HCT116 (cell line): Measurements from ENCODE around the gene MIA2. TPM values are rescaled to one million over a fixed set of nuclear protein-coding genes. Genes with fewer than 3 reads are reported as not detected.

ENCODE experiments used
- ATAC-seq: fragments of 200-7000 bp; cut with Tn5 transposase; 2 replicates; pipeline ENCODE4 v1.9.1; 2020; ENCODE audit warnings: mild to moderate bottlenecking, moderate library complexity
- BruUV-seq: library from RNA; stranded (reverse); fragments of 400-500 nt; replicated peaks from 2 replicates; lab custom pipeline; 2021; lab: Mats Ljungman, UMichigan
- CTCF ChIA-PET: fragments of 300-600 bp; sonication (Branson Sonifier 250); formaldehyde crosslinking; loops from one replicate; lab custom pipeline; 2021; ENCODE audit warnings: antibody characterized with exemption; lab: Charles Lee
- POLR2A ChIA-PET: fragments of 300-600, 350-600 bp; sonication (Branson Sonifier 250); formaldehyde crosslinking; loops from one replicate; lab custom pipeline; 2021; ENCODE audit warnings: antibody characterized with exemption; lab: Charles Lee
- RAD21 ChIA-PET, 2 experiments: fragments of 300-600 bp; sonication (Branson Sonifier 250); formaldehyde crosslinking; loops; one replicate each; lab custom pipeline; 2023; ENCODE audit warnings: low total read pairs in 2 of 2; ENCODE audit not compliant: uncharacterized antibody in 2 of 2, unreplicated experiment in 2 of 2, low non-redundant PET in 1 of 2; lab: Charles Lee
- DNase-seq: peaks from one replicate; pipeline ENCODE4 v3.0.0-alpha.2; 2010; ENCODE audit warnings: low read depth, low spot score
- H2AFZ ChIP-seq: fragments of 200-600 bp; shearing (Covaris generic), sonication (generic); 2 replicates; pipeline ENCODE4 v1.6.1; 2017; ENCODE audit warnings: low read depth, mixed run types, mixed read lengths, antibody characterized with exemption, low read length; ENCODE audit not compliant: poor library complexity, severe bottlenecking
- H3K27ac ChIP-seq: 2 replicates; pipeline ENCODE4 v1.5.1; 2012; ENCODE audit warnings: low read depth, low read length
- H3K27me3 ChIP-seq: fragments of 200-600 bp; sonication (generic); 2 replicates; pipeline ENCODE4 v1.6.1; 2016; ENCODE audit warnings: mixed run types, low read length, mixed read lengths; ENCODE audit not compliant: insufficient read depth
- H3K36me3 ChIP-seq, 2 experiments: fragments of 200-500 bp in 1 of 2; fragments of 200-600 bp in 1 of 2; sonication (Bioruptor generic) in 1 of 2; sonication (generic) in 1 of 2; 2 replicates each; pipeline versions ENCODE4 v1.5.1 to v1.6.1; 2014 to 2016; ENCODE audit warnings: low read length in 2 of 2, inconsistent platforms in 1 of 2, mixed read lengths in 1 of 2, mixed run types in 1 of 2; ENCODE audit not compliant: insufficient read depth in 2 of 2, control insufficient read depth in 1 of 2
- H3K4me1 ChIP-seq, 2 experiments: fragments of 200-600 bp in 1 of 2; sonication (generic) in 1 of 2; 2 replicates each; pipeline versions ENCODE4 v1.5.1 to v1.6.1; 2012 to 2017; ENCODE audit warnings: low read length in 2 of 2, inconsistent platforms in 1 of 2, mild to moderate bottlenecking in 1 of 2, mixed read lengths in 1 of 2, mixed run types in 1 of 2, moderate library complexity in 1 of 2; ENCODE audit not compliant: insufficient read depth in 2 of 2, control insufficient read depth in 1 of 2
- H3K4me2 ChIP-seq: fragments of 200-600 bp; sonication (generic); 2 replicates; pipeline ENCODE4 v1.6.1; 2017; ENCODE audit warnings: mixed run types, low read length, mixed read lengths
- H3K4me3 ChIP-seq, 2 experiments: fragments of 200-600 bp in 1 of 2; sonication (generic) in 1 of 2; replicated peaks in 1 of 2; 2 replicates each; pipeline ENCODE4 v1.5.1; 2011 to 2016; ENCODE audit warnings: low read length in 2 of 2, control low read depth in 1 of 2, low read depth in 1 of 2, mild to moderate bottlenecking in 1 of 2, mixed read lengths in 1 of 2, mixed run types in 1 of 2
- H3K79me2 ChIP-seq: fragments of 200-600 bp; sonication (generic); 2 replicates; pipeline ENCODE4 v1.6.1; 2017; ENCODE audit warnings: mild to moderate bottlenecking, mixed run types, low read length, moderate library complexity, mixed read lengths; ENCODE audit not compliant: insufficient read depth
- H3K9ac ChIP-seq: fragments of 200-600 bp; sonication (generic); 2 replicates; pipeline ENCODE4 v1.6.1; 2016; ENCODE audit warnings: low read length, mixed read lengths
- H3K9me2 ChIP-seq: fragments of 200-600 bp; sonication (generic), shearing (Covaris generic); 2 replicates; pipeline ENCODE4 v1.6.1; 2017; ENCODE audit warnings: mixed run types, mild to moderate bottlenecking, moderate library complexity; ENCODE audit not compliant: insufficient read depth
- H3K9me3 ChIP-seq, 2 experiments: fragments of 200-500 bp in 1 of 2; fragments of 200-600 bp in 1 of 2; sonication (Bioruptor generic) in 1 of 2; sonication (generic) in 1 of 2; 2 replicates each; pipeline ENCODE4 v1.6.1; 2014 to 2017; ENCODE audit warnings: low read length in 2 of 2, mixed read lengths in 2 of 2, inconsistent platforms in 1 of 2, low read depth in 1 of 2, mild to moderate bottlenecking in 1 of 2, mixed run types in 1 of 2, moderate library complexity in 1 of 2; ENCODE audit not compliant: control insufficient read depth in 1 of 2, insufficient read depth in 1 of 2
- H4K20me1 ChIP-seq: fragments of 200-600 bp; sonication (generic), shearing (Covaris generic); 2 replicates; pipeline ENCODE4 v1.6.1; 2017; ENCODE audit warnings: mixed run types, mild to moderate bottlenecking, moderate library complexity; ENCODE audit not compliant: insufficient read depth
- CBX3 ChIP-seq: IDR thresholded peaks from 2 replicates; pipeline ENCODE4 v1.6.1; 2012; ENCODE audit warnings: low read depth
- CTCF ChIP-seq, 3 experiments: fragments of 200-600 bp in 1 of 3; sonication (generic) in 1 of 3; IDR thresholded peaks in 2 of 3; conservative IDR thresholded peaks in 1 of 3; 2 replicates each; pipeline ENCODE4 v1.5.1; 2012 to 2017; ENCODE audit warnings: low read depth in 2 of 3, low read length in 2 of 3, antibody characterized with exemption in 1 of 3, borderline replicate concordance in 1 of 3, control low read depth in 1 of 3, mild to moderate bottlenecking in 1 of 3, mixed read lengths in 1 of 3, mixed run types in 1 of 3, moderate library complexity in 1 of 3; ENCODE audit not compliant: insufficient read depth in 1 of 3
- EGR1 ChIP-seq: IDR thresholded peaks from 2 replicates; pipeline ENCODE4 v1.6.1; 2012; ENCODE audit warnings: low read depth
- ELF1 ChIP-seq: IDR thresholded peaks from 2 replicates; pipeline ENCODE4 v1.6.1; 2012; ENCODE audit warnings: low read depth, borderline replicate concordance
- EZH2 ChIP-seq: fragments of 200-600 bp; sonication (generic); IDR thresholded peaks from 2 replicates; pipeline ENCODE4 v1.6.1; 2017; ENCODE audit warnings: antibody characterized with exemption, mixed run types
- EZH2phosphoT487 ChIP-seq: fragments of 200-600 bp; IDR thresholded peaks from 2 replicates; pipeline ENCODE4 v1.6.1; 2018; ENCODE audit warnings: antibody characterized with exemption, borderline replicate concordance
- FOSL1 ChIP-seq: IDR thresholded peaks from 2 replicates; pipeline ENCODE4 v1.6.1; 2012; ENCODE audit warnings: low read depth
- POLR2A ChIP-seq: IDR thresholded peaks from 2 replicates; pipeline ENCODE4 v1.7.0; 2011; ENCODE audit warnings: borderline replicate concordance; ENCODE audit not compliant: insufficient read depth, insufficient read length; ENCODE audit errors: extremely low read depth
- RAD21 ChIP-seq: IDR thresholded peaks from 2 replicates; pipeline ENCODE4 v1.6.1; 2012; ENCODE audit warnings: low read depth, mild to moderate bottlenecking
- SIN3A ChIP-seq: IDR thresholded peaks from 2 replicates; pipeline ENCODE4 v1.6.1; 2012; ENCODE audit warnings: low read depth
- SP1 ChIP-seq: IDR thresholded peaks from 2 replicates; pipeline ENCODE4 v1.6.1; 2012; ENCODE audit warnings: low read depth
- YY1 ChIP-seq: IDR thresholded peaks from 2 replicates; pipeline ENCODE4 v1.6.1; 2011; ENCODE audit warnings: low read length, low read depth, moderate library complexity, mild to moderate bottlenecking; ENCODE audit not compliant: insufficient replicate concordance; ENCODE audit errors: extremely low read depth
- ZFX ChIP-seq: fragments of 450-650 bp; IDR thresholded peaks from 2 replicates; pipeline ENCODE4 v1.6.1; 2017
- intact Hi-C: fragments of 100-400 bp; cut with micrococcal nuclease; formaldehyde crosslinking; loops from 2 replicates; pipeline ENCODE4 v1.10.0; 2022
- total RNA-seq: library from RNA; stranded (reverse); gene quantifications from one replicate; pipeline ENCODE4 v1.2.1, GENCODE V29; 2021; ENCODE audit not compliant: unreplicated experiment
- TF ChIP-seq, protein P1 (sequence below): IDR thresholded peaks from 2 replicates; pipeline ENCODE4 v1.6.1; 2011; ENCODE audit warnings: mild to moderate bottlenecking, low read length, moderate library complexity; ENCODE audit not compliant: insufficient replicate concordance; ENCODE audit errors: extremely low read depth
- TF ChIP-seq, protein P2 (sequence below): IDR thresholded peaks from 2 replicates; pipeline ENCODE4 v1.6.1; 2012

MIA2 gene
- total RNA-seq, 1 experiment from 2014 or later, result 31.1 TPM

DNA sequence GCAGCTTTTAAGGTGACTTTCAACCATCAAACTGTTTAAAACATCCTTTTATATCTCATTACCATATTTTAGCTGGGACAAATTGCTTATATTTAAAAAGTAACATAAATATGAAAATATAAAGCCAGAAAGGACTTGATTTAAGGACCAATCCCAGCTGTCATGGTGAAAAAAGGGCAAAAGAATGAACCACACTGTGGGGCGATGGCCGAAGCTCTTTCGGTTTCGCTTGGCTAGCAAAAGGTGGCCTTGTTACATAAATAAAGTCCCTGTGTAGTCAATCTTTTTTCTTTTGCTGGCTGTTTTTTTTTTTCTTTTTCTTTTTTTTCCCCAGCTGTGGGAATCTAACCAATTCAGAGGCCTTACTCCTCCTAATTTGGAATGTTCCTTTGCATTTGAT is 147.7 kb downstream of the MIA2 start:
- Histone ChIP-seq H3K4me2 (no peak overlapping the region), H3K9me3 (no peaks in the 10 kb centered on the region), H3K4me1 (peaks cover 5 to 9% of the 10 kb centered on the region in 2 experiments), H3K36me3 (no peaks in the 10 kb centered on the region), H3K9ac (no peak overlapping the region), H3K27ac (no peak overlapping the region), H3K9me2 (no peaks in the 10 kb centered on the region), H2AFZ (no peak overlapping the region), H3K79me2 (no peaks in the 10 kb centered on the region), H3K4me3 (no peak overlapping the region), H4K20me1 (no peaks in the 10 kb centered on the region), H3K27me3 (no peaks in the 10 kb centered on the region)
- ChIA-PET RAD21 (no interaction called here), POLR2A (no interaction called here), CTCF (no interaction called here)
- TF ChIP-seq SP1 (no peak), FOSL1 (no peak), RAD21 (no peak), EZH2 (no peak), EGR1 (no peak), POLR2A (no peak), CBX3 (no peak), ZFX (no peak), SIN3A (no peak), CTCF (IDR thresholded peaks at IDR 0.05 in 2 of 3, conservative IDR thresholded peaks at IDR 0.05 in 1 of 3; ENCODE audit: borderline replicate concordance in 1 of 3, insufficient read depth in 1 of 3, low read depth in 2 of 3, low read length in 2 of 3) (no peak), ELF1 (no peak), YY1 (no peak), EZH2phosphoT487 (no peak)
- TF ChIP-seq, protein P1, sequence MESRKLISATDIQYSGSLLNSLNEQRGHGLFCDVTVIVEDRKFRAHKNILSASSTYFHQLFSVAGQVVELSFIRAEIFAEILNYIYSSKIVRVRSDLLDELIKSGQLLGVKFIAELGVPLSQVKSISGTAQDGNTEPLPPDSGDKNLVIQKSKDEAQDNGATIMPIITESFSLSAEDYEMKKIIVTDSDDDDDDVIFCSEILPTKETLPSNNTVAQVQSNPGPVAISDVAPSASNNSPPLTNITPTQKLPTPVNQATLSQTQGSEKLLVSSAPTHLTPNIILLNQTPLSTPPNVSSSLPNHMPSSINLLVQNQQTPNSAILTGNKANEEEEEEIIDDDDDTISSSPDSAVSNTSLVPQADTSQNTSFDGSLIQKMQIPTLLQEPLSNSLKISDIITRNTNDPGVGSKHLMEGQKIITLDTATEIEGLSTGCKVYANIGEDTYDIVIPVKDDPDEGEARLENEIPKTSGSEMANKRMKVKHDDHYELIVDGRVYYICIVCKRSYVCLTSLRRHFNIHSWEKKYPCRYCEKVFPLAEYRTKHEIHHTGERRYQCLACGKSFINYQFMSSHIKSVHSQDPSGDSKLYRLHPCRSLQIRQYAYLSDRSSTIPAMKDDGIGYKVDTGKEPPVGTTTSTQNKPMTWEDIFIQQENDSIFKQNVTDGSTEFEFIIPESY, result no peak
- TF ChIP-seq, protein P2, sequence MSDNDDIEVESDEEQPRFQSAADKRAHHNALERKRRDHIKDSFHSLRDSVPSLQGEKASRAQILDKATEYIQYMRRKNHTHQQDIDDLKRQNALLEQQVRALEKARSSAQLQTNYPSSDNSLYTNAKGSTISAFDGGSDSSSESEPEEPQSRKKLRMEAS, result no peak
- intact Hi-C loops, result no loop called here
- no peak for ATAC-seq
- no TSS peak for BruUV-seq
- DNase-seq, result no peak
